Measurements from ENCODE around the gene QSOX1.

DNA sequence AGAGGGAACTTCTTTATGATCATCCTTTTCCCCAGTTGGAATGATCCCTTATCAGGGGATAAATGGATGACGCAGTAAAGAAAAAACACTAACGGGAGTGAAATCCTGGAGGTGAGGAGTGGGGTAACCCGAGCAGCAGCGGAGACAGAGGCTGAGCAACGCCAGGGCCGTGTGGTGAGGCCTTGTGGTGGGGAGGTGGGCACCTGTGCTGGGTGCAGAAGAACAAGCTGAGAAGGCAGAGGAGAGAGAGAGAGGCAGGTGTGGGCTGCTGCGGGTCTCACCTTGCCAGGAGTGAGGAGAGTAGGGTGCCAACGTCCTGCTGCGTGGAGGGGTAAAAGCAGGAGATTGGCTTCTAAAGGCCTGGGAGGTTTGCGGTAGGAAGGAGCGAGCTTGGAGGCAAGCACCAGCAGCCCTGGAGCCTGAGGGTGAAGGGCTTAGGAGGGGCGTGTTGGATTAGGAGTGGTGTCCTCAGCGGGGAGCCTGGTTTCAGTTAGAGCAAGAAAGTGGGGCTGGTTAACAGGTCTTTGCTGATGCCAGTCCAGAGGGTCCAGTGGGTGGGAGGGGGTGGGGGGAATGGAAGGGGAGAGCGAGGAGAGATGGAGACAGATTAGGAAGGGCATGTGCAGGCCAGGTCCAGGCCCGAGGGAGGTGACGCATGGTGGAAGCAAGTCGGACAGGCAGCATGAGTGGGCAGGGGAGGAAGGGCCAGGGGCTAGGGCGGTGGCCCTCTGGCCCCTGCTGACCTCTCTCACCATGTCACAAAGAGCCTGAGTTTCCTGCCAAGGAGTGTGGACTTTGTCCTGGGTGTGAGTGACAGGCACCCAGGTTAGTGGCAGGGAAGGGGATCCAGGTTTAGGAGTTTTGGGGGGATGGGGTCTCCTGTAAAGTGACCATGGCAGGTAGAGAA lies 38.7 kb downstream of the QSOX1 start:
- TF ChIP-seq MYC (IDR thresholded peaks at IDR 0.05; ENCODE audit: low read depth, low read length) = no peak
- no peak for TF ChIP-seq EZH2 (IDR thresholded peaks at IDR 0.05; ENCODE audit: borderline replicate concordance, low read depth, low read length, severe bottlenecking)
- no peak for TF ChIP-seq POLR2A (IDR thresholded peaks at IDR 0.05; ENCODE audit: low read depth, low read length)
- TF ChIP-seq, protein P1, sequence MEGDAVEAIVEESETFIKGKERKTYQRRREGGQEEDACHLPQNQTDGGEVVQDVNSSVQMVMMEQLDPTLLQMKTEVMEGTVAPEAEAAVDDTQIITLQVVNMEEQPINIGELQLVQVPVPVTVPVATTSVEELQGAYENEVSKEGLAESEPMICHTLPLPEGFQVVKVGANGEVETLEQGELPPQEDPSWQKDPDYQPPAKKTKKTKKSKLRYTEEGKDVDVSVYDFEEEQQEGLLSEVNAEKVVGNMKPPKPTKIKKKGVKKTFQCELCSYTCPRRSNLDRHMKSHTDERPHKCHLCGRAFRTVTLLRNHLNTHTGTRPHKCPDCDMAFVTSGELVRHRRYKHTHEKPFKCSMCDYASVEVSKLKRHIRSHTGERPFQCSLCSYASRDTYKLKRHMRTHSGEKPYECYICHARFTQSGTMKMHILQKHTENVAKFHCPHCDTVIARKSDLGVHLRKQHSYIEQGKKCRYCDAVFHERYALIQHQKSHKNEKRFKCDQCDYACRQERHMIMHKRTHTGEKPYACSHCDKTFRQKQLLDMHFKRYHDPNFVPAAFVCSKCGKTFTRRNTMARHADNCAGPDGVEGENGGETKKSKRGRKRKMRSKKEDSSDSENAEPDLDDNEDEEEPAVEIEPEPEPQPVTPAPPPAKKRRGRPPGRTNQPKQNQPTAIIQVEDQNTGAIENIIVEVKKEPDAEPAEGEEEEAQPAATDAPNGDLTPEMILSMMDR (IDR thresholded peaks at IDR 0.05; ENCODE audit: extremely low read depth in 1 of 2, insufficient read depth in 1 of 2, low read depth in 1 of 2, low read length in 2 of 2) = no peak
- TF ChIP-seq JUN (IDR thresholded peaks at IDR 0.05; ENCODE audit: borderline replicate concordance, insufficient read depth, insufficient read length, low read depth) = no peak
- TF ChIP-seq GATA2 (IDR thresholded peaks at IDR 0.05; ENCODE audit: insufficient read depth, insufficient read length, low read depth, low read length) = no peak

Measured in endothelial cell of umbilical vein (primary cell).